Umbilical cord (tissue), 2 donors: ENCODE results near the gene NECTIN1. TPM values are rescaled to one million over a fixed set of nuclear protein-coding genes. Genes with fewer than 3 reads are reported as not detected.
A peak's percentile ranks its signal among the peaks of the same experiment; 100 is the strongest.

Source experiments
- DNase-seq: peaks from one replicate; pipeline ENCODE4 v3.0.0-alpha.2; 2015; ENCODE audit warnings: low spot score
- total RNA-seq: library from RNA; depleted of rRNA; stranded (reverse); fragments of >200 nt; gene quantifications from one replicate; pipeline ENCODE4 v1.2.3, GENCODE V29; 2014; ENCODE audit warnings: low replicate concordance; ENCODE audit not compliant: insufficient read depth

The NECTIN1 gene
- total RNA-seq: 4.1 TPM

- DNase-seq: peak; percentile 94
Observed at GRCh38 chr11:119728651-119729580, at the start of gene NECTIN1. NECTIN1 (minus strand) TSS chr11:119729200; CDS start chr11:119728553, 647 bp downstream.

DNA sequence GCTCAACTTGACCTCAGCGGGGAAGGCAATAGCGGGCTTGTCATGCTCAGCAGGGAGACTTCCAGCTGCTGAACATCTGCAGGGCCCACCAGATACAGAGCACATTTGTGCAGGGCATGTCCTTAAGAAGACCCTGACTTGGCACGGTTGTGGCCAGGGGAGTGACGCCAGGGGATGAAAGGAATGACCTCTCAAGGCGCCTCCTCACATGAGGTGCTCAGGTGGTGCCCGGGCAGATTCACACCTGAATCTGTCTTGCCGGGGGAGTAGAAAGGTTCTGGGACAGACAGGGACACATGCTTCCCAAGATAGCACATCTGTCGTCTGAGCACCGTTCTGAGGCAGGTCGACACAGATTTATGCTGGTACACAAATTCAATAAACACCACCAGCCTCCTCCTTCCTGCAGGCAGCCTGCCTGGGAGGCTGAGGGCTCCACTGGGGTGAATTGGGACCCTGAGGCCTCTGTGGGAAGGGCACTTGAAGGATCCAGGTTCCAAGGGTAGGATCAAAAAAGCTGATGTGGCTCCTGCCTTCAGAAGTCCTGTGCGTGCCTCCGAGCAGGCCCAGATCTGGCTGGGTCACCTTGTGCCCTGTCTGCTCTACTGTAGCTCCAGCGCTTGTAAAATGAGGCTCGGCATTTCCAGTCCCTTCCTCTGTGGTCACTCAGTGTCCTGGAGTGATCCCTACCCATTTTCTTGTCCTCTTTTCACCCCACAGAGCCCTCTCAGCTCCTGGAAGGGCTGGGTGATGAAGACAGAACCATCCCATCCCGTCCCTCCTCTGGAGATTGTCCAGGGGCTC lies 49.6 kb upstream of the NECTIN1 start:
- DNase-seq: no peak

DNA sequence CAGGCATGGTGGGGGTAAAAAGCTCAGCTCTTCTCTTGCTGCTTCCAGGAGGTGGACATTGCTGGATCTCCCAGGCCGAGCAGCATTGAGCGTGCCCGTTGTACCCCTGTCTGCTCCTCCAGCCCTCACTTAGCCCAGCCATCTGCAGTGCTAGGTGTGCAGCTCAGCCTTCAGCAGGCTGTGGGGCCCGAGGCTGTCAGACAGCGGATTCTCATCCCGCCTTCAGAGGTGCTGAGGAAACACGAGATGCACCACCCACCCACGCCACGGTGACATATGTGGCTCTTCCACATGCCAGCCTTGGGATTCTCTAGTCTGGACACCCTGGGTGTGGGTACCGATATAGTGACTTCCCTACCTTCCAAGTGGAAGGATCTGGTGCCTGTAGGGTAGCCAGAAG lies 48.9 kb upstream of the NECTIN1 start:
- DNase-seq: no peak

GRCh38 chr11:119776651-119777050 lies 47.7 kb upstream of the NECTIN1 start:
- no peak for DNase-seq

DNA sequence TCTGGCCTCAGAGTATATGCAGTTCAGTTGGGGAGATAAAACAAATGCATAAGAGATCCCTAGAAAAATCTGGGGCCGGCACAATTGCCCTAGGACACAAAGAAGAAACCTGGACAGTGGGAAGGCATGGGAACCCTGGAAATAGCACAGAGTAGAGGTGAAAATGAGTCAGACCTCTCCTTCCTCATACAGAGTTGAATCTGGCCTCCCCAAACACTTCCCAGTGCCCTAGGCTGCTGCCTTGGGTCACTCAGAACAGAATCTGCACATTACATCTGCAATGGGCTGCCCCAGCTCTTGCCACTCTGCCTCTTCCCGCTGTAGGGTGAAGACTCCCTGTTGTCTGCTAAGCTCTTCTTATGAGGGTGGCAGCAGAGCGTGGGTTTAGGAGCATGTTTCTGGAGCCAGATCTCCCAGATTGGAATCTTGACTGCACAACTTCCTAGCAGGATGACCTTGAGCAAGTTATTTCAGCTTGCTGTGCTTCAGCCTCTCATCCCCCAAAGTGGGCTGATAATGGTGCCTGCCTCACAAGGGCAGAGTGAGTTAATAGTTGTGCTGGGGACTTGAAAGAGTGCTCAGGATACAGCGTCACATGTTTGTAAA lies 47.1 kb upstream of the NECTIN1 start:
- no peak for DNase-seq

DNA sequence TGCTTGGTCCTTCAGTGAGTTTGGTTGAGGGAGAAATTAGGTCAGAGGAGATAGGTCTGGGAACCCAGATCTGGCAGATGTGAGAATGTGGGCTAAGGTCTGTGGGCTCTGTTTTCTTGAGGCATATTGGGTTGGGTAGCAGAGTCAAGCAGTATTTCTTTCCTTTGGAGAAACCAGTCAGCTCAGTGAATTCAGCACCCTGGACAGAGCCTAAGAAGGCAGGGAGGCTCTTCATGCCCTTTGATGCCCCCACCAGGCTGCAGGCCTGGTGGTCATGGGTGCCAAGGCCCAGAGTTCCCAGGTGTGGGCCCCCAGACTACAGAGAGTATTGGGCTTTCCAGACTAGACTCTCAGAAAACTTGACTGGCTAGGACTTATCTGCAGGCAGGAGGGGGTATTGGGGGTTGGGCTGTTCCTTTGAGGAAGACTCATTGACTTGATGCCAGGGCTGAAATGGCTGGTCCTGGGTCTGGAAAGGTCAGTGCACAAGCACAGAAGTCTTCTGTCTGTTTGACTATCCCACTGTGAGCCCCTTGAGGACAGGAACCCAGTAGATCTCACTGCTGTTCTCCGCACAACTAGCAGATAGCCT lies 45.3 kb upstream of the NECTIN1 start:
- DNase-seq: peak; percentile 56

- no peak for DNase-seq
Observed at GRCh38 chr11:119772641-119773415, 43.8 kb upstream of the NECTIN1 start.

DNA sequence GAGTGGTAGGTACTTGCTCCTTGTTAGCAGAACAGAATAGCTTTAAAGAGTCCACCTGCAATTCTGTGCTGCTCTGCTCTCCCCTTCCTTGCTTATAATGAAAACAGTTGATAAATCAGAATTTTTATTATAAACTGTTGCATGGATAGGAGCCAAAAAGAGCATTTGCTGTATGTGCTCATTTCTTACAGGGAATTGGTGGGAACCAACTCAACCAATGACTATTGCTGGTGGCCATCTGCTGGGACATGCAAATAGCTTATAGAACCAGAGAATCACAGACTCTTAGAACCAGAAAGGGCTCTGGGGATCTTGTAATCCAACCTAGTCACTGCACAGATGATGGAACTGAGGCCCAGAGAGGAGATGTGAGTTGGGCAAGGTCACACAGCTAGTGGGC lies 43.1 kb upstream of the NECTIN1 start:
- no peak for DNase-seq

DNA sequence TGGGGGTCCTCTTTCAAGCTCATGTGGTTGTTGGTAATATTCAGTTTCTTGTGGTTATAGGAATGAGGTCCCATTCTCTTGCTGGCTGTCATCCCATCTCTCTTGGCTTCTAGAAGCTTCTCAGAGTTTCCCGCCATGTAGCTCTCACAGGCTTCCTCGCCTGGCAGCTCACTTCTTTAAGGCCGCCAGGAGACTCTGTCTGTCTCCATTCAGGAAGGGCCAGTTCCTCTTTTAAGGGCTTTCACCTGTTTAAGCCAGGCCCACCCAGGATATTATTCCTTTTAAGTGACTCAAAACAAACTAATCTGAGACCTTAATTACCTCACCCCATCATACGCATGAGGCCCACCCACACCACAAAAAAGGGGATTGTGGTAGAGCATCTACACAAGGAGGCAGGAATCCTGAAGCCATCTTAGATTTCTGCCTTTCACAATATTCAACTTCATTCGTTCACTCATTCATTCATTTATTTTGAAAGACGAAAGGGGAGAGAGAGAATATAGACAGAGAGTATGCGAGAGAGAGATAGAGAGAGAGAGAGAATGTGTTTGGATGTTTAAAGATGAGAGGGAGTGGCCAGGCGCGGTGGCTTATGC lies 42.3 kb upstream of the NECTIN1 start:
- DNase-seq: no peak

DNA sequence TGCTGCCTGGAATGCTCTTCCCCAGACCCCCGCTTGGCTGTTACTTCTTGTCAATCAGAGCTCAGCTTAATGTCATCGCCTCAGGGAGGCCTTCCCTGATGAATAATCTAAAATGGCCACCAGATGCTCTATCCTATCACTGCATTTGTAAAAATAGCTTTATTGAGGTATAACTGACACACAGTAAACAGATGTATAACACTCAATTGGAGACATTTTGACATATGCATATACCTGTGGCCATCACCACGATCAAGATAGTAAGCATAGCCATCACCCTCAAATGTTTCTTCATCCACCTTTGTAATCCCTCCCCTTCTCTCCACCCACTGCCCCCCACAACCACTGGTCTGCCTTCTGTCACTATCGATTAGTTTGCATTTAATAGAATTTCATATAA lies 36.6 kb upstream of the NECTIN1 start:
- no peak for DNase-seq

DNA sequence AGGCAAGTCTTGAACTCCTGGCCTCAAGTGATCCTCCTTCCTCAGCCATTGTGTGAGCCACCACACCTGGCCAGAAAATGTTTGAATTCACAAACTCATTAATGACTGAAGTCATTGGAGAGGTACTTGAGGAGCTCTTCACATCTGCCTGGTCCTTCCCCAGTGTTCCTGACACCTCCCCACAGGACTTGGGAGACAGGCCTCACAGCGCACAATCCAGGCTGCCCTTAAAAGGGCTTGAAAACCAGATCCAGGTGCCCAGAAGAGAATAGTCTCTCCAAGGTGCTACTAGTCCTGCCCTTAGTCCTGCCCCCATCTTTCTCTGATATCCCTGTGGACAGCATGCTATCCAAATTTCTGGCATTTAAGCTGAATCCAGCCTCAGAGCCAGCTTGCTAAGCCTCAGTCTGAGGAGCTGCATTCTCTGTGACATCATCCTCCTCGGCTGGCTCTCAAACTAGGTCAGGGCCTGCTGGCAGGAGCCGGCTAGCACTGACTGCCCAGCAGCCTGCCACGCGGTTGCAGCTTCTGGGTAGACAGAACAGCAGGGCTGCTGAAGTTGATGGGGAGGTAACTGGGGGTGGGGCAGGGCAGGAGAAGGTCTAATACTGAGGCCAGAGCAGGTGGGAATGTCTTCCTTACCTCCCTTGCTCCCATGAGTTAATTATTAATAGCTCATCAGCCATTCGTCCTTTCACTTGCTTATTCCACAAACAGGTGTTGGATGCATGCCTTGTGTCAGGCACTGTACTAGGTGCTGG lies 35.3 kb upstream of the NECTIN1 start:
- peak; percentile 97 for DNase-seq

GRCh38 chr11:119763071-119763728 lies 34.2 kb upstream of the NECTIN1 start:
- DNase-seq: no peak

DNA sequence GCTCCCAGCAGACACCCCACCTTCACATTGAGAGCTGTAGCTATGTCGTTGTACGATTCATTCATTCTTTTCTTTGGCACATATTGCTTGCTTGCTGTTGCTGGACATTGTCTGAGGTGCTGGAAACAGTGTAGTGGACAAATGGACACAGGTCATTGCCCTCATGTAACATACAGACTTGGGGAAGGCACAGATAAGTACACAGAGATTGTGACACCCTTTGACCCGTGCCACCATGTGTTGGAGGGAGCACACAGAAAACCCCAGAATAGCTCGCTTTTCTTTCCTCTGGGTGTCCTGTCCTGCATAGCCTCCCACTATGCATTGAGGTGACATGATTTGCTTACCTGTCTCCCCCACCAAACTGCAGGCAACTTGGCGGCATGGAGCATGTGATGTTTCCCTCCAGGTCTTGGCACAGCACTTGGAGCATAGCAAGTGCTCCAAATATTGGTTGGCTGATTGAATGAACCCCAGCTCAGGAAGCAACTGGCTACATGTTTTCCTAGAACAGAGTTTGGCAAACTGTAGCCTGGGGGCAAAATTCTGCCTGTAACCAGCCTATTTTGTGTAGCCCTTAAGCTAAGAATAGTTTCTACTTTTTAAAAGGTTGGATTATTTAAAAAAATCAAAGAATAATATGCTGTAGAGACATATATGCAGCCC lies 30.9 kb upstream of the NECTIN1 start:
- no peak for DNase-seq

GRCh38 chr11:119759324-119759723 lies 30.3 kb upstream of the NECTIN1 start:
- peak; percentile 82 for DNase-seq

DNA sequence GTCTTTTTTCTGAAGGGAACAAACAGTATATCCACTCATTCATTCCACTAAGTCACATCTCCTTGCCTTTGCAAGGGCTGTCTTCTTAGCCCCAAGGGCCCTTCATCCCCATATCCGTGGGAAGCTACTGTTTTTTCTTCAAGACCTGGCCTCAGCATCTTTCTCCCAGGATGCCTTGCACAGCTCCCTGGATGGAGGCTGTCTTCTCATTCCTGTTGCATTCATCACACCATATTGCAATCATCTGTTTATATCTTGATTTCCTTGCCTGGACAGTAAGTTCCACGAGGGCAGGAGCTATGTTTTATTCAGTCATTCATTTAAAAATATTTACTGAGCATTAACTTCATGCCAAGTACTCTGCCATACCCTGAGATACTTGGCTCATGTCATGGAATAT lies 29.3 kb upstream of the NECTIN1 start:
- DNase-seq: peak; percentile 44

- no peak for DNase-seq
Observed at GRCh38 chr11:119757378-119757777, 28.4 kb upstream of the NECTIN1 start.

GRCh38 chr11:119756169-119756865 lies 27.3 kb upstream of the NECTIN1 start:
- DNase-seq: no peak
